ENCODE results near the gene LEMD2. TPM values are rescaled to one million over a fixed set of nuclear protein-coding genes. Genes with fewer than 3 reads are reported as not detected.

Gene LEMD2
- total RNA-seq, 1 experiment from 2014 or later: 91.8 TPM

GRCh38 chr6:33813246-33813904 is 24.4 kb upstream of the LEMD2 start:
- Mint-ChIP-seq H3K9me3 (no peaks in the 10 kb centered on the region; a peak in 2 of 5 replicates), H3K4me3 (peak overlapping the region in 1 of 2 experiments; percentile 36; a peak in 1 of 5 replicates), H3K27me3 (ENCODE audit: low read depth) (no peaks in the 10 kb centered on the region), H3K36me3 (ENCODE audit: insufficient read depth in 1 of 3, low read depth in 3 of 3) (no peaks in the 10 kb centered on the region), H3K27ac (peak overlapping the region in 2 of 3 experiments; percentile 94 to 95; a peak in 5 of 7 replicates), H3K4me1 (peaks cover 72 to 86% of the 10 kb centered on the region in 2 experiments)
- no peak overlapping the region for H2BK120ac ChIP-seq (ENCODE audit: low read depth, low read length, poor library complexity, severe bottlenecking)
- H3K23ac ChIP-seq (ENCODE audit: insufficient read length, low read depth, low read length): no peak overlapping the region
- H2BK20ac ChIP-seq (ENCODE audit: low read depth, low read length, poor library complexity, severe bottlenecking): no peak overlapping the region
- no peak overlapping the region for H4K8ac ChIP-seq (replicated peaks; ENCODE audit: insufficient read length, low read depth, low read length)
- H3T11ph ChIP-seq (ENCODE audit: low read length): no peak overlapping the region
- H4K20me1 ChIP-seq (ENCODE audit: control insufficient read depth, insufficient read depth, insufficient read length): no peaks in the 10 kb centered on the region
- H2BK5ac ChIP-seq (ENCODE audit: insufficient read length, low read length): no peak overlapping the region
- no peak overlapping the region for H3K18ac ChIP-seq (ENCODE audit: insufficient read length, low read depth, low read length)
- WGBS (ENCODE audit: extremely low coverage, insufficient read length, low lambda C conversion rate): no CpG with 5 or more reads among the region's 16 CpGs
- H4K91ac ChIP-seq (ENCODE audit: insufficient read length, low read depth, low read length): no peak overlapping the region
- TF ChIP-seq CTCF (conservative IDR thresholded peaks at IDR 0.05): no peak
- H3K79me2 ChIP-seq (ENCODE audit: insufficient read depth, low read length): no peaks in the 10 kb centered on the region
- peaks cover 21% of the 10 kb centered on the region; the same call in 1 of the 2 replicates for H3K4me1 ChIP-seq (ENCODE audit: insufficient read depth, low read length)
- H3K56ac ChIP-seq (ENCODE audit: insufficient read length, low read depth, low read length): no peak overlapping the region
- no peak overlapping the region for H3K4me2 ChIP-seq (ENCODE audit: insufficient read depth, insufficient read length, low read length)
- H3K4ac ChIP-seq (ENCODE audit: low read depth, low read length): no peak overlapping the region
- no peak overlapping the region for H4K5ac ChIP-seq (ENCODE audit: insufficient read length, low read depth, low read length)
- H3K9ac ChIP-seq (ENCODE audit: extremely low read depth, insufficient read length, low read length): no peak overlapping the region
- no peak overlapping the region for H3K27ac ChIP-seq (ENCODE audit: insufficient read length, low read depth, low read length)
- no peak overlapping the region for H2AFZ ChIP-seq (ENCODE audit: low read length)
- no peaks in the 10 kb centered on the region for H3K9me3 ChIP-seq (ENCODE audit: control insufficient read depth, low read depth, low read length)
- H2BK12ac ChIP-seq (ENCODE audit: insufficient read length, low read depth, low read length): no peak overlapping the region
- H3K27me3 ChIP-seq (ENCODE audit: insufficient read depth, low read length): no peaks in the 10 kb centered on the region
- no peak for DNase-seq
- no peak overlapping the region for H2AK5ac ChIP-seq (ENCODE audit: insufficient read length, low read length)
- no peaks in the 10 kb centered on the region for H3K79me1 ChIP-seq (ENCODE audit: insufficient read depth, low read depth, low read length, poor library complexity, severe bottlenecking)
- H3K23me2 ChIP-seq (ENCODE audit: insufficient read length, low read depth, low read length, poor library complexity, severe bottlenecking): no peaks in the 10 kb centered on the region
- H2BK15ac ChIP-seq (ENCODE audit: low read depth, low read length): no peak overlapping the region
- H3K14ac ChIP-seq (ENCODE audit: insufficient read depth, low read length): no peak overlapping the region
